Measurements from ENCODE around the gene TOGARAM2.
A peak's percentile ranks its signal among the peaks of the same experiment; 100 is the strongest.

The TOGARAM2 gene

DNA sequence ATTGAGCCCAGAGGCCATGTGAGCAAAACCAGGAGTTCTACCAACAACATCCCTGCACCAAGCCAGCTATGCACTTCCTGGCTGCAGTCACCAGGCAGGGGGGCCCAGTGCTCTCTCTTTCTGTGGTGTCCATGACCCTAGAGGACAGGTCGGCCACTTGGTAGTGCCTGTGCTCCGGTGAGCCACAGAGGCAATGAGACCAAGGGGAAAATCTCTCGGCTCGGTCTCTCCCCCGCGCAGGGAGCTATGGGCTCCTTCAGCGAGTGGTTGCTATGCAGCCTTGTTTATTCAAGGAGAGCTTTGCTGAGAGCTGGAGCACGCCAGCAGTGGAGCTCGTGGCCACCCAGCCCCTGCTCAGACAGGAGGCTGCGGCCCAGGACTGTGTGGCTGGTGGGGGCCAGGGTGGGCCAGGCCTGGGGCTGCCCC, at the start of gene TOGARAM2:
Gene TOGARAM2, plus strand, starts transcription at position 283 of the 426 bp plus-strand sequence. CDS start 13,537 bp downstream, outside the sequence.
- no peak for DNase-seq

DNA sequence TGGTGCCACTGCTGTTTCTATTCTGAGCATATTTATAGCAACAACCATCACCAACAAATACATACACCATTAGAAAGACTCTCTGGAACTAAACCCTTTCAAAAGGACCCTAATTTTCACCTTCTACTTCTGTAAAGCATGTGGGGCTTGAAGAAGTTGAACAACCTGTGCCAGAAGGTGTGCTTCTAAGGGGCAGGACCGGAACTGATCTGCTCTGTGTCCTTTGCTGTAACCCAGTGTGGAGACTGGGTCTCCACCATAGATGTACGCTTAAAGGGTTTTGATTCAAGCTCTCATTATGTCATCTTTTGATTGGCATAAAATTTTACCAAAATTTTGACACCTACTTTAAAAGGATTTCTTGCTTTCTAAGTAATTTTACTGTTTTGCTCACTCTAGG, 46.3 kb upstream of the TOGARAM2 start:
- no peak for DNase-seq

DNA sequence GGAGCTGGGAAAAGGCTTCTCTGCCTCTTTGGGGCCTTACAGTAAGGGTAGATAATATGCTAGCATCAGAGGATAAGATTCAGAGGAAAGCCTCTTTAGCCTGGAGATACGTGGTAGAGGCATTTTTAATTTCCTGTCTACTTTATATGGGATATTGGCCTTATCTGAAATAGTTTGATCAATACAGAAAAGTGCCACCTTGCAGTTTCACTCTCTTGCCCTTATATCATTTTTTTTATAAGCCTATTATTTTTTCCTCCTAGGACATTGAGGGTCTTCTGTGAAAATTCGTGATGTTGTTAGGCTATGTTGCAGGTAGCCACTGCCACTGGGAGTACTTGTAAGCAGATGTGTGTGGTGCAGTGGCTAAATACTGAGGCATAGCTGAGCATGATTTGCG, 40.1 kb upstream of the TOGARAM2 start:
- no peak for DNase-seq

DNA sequence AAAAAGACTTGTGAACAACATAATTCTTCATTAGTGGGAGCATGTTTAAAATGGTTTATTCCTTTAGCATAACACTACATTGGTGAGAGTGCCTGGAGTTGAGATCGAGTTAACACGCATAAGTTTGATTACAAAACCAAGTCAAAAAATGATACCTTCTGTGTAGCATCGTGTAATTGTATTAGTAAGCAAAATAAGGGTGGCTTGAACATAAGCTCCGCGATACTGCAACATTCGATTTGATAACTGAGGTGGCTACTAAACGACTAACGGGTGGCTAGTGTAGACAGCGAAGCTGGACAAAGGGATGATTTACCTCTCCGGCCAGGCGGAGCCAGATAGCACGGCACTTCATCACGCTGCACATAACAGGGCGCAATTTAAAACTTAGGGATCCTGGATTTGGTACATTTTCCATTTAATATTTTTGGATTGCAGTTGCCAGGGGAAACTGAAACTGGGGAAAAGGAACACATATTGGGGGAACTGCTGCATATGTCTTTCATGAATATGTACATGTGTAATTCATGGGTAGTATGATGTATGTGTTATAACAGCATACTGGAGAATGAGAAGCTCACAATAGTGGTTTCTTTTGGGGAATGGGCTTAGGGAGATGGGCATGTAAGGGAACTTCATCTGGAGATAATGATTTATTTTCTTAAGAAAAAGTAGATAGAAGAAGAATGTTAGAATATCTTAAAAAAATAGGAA, 36.4 kb upstream of the TOGARAM2 start:
- no peak for DNase-seq

DNA sequence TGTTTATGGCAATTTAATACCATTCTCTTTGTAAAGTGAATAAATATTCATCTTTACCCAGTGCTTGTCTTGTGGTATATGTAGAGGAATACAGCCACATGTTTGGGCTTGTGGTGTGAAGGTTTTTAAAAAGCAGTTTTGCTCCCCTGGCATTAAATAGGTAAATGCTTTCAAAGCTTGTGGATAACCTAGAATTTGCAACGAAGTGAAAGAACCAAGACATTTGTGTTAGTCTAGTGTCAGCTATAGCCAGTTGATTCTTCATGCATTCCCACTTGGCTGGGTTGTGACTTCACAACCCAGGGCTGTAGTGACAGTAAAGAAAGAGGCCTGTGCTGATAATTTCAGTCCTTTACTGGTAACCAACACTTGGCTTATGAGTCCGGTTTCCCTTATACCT, 32.9 kb upstream of the TOGARAM2 start:
- peak; percentile 10 for DNase-seq

DNA sequence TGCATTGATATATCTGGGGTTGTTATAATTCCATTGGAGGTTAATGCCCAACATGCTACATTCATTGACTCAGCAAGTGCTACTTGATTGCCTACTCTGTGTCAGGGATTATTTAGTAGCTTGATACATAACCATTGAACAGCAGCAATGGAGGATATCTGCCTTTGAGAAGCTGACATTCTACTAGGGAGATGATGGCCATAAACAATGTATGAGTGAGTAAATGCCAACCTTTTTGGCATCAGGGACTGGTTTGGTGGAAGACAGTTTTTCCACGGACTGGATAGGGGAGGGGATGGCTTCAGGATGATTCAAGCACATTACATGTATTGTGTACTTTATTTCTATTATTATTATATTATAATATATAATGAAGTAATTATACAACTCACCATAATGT, 31.9 kb upstream of the TOGARAM2 start:
- no peak for DNase-seq

DNA sequence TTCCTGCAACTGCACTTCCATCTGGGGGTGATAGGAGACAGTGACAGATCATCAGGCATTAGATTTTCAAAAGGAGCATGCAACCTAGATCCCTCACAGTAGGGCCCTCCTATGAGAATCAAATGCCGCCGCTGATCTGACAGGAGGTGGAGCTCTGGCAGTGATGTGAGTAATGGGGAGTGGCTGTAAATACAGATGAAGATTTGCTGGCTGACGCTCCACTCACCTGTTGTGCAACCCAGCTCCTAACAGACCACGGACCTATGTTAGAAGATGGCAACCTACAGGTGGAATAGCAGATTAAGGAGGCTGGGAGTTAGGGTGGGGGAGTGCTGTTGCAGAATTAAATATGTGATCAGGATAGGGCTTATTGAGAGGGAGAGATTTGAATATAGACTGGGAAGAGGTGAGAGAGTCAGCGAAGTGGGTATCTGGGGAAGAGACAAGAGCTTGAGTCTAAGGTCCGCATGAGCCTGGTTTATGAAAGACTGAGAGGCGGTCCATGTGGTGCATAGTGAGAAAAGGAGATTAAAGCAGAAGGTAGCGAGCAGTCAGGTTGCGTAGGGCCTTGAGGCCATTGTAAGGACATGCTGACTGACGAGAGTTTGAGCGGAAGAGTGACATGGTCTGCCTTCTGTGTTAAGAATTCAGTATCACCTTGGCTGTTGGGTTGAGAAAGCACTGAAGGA, 31.3 kb upstream of the TOGARAM2 start:
- peak; percentile 64 for DNase-seq

DNA sequence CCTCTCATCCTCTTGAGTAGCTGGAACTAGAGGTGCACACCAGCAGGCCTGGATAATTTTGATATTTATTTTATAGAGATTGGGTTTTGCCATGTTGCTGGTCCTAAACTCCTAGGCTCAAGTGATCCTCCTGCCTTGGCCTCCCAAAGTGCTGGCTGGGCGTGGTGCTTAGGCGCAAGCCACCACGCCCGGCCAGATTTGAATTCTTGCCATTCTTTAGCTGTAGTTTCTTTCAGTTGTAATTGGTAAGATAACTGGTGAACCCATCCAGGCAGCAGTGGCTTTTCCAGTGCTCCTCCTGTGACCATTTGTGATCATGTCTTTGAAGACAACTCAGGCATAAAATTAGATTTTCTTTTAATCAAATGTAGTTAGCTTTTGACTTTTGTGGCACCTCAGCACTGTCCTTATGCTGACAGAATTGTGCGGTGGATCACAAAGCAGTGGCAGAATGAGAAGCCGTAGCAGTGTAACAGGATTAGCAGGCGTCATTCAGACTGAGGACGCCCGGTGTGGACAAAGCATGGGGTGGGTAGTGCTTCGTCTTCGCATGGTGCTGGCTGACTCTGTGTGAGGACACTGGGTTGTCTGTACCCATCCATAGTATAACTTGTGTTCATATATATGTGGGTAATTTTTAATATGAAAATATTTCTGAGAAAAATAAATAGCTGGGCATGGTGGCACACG, 30.0 kb upstream of the TOGARAM2 start:
- peak; percentile 92 for DNase-seq

DNA sequence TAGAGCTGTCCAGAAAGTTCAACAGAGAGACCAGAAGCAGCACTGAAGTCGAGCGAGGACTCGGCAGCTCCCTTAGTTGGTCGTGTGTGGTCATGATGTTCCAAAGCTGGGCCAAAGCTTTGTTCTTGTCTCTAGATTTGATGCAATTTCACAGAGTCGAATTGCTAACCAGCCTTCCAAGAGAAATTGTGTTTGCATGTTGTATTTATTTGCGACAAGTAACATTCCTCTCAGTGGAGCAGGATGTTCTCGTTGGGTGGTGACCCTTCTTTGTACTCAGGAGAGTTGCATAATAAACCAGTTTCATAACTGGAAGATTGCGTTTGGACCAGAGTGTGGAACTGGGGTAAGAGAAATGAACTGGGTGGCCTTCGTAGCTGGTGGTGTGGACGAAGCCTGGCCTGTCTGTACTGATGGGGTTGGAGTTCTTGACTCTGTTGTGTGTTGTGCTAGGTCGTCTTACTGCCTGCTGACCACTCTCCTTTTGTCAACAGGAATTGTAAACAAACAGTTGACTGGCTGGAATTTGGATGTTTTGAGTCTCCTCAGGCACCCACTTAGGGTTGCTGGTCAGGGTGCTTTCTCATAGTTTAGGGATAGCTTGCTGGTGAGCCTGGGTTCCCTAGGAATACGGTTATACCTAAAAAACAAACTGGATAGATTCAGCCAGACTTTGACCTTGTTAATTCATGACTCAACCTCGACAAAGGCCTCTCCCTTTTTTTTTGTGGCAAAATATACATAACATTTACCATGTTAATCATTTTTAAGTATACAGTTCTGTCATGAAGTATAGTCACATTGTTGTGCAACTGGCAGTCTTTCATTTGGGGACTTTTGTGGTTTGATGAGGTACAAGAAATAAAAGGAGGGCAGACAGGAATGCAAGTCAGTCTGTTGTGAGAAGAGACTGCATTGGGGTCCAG, 28.9 kb upstream of the TOGARAM2 start:
- no peak for DNase-seq

DNA sequence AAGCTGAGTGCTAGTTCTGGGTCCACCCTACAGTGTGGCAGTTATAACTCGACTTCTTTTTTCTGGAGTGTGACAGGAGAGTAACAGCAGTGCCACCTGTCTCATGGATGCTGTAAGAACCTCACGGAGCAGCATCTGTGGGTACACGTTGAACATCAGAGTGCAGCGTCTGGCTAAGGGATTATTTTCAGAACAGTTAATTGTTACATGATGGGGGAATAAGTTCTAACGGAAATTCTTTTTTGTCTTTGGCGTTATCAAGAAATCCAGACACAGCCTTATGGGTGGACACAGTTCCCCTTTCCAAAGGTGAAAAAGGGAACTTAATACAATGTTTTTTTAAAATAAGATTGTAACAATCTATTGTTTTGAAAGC, 28.3 kb upstream of the TOGARAM2 start:
- peak; percentile 85 for DNase-seq

DNA sequence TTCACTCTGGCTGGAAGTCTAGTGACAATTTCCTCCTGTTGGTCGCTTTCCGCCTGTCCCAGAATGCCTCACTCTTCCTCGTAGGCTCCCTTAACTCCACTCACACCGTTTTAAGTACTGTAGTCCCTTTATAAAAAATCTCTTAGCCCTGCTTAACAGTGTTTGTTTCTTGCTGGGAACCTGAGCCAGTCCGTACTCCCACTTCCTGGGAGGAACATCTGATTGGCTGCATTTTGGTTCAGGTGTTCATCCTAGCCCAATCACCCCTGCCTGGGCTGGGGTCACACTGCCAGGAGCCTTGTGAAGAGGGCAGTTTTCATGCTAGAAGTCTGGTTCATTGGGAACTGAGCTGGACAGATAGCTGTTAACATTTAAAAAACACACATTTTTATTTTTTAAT, 25.6 kb upstream of the TOGARAM2 start:
- no peak for DNase-seq

DNA sequence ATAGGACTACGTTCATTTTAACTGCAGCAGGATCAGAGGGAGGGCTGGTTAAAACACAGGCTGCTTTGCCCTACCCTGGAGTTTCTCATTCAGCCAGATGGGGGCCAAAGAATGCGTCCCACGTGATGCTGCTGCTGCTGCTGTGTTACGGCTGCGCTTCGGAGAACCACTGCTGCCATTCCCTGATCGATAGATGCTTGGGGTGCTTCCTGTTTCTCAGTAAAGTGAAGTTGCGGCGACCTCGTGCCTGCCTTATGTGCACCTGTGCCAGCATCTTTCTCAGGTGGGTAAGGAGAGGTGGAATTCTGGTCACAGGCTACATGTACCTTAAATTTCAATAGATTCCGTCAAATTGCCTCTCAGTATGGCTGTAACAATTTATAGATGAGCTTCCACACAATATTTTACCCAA, 24.7 kb upstream of the TOGARAM2 start:
- DNase-seq: peak; percentile 58

DNA sequence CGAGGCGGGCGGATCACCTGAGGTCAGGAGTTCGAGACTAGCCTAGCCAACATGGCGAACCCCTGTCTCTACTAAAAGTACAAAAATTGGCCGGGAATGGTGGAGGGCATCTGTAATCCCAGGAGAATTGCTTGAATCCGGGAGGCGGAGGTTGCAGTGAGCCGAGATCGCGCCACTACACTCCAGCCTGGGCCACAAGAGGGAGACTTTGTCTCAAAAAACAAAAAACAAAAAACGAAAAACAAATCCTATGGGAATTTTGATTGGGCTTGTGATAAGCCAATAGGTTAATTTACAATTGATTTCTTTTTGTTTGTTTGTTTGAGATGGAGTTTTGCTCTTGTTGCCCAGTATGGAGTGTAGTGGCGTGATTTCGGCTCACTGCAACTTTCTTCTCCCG, 24.2 kb upstream of the TOGARAM2 start:
- DNase-seq: peak; percentile 34

DNA sequence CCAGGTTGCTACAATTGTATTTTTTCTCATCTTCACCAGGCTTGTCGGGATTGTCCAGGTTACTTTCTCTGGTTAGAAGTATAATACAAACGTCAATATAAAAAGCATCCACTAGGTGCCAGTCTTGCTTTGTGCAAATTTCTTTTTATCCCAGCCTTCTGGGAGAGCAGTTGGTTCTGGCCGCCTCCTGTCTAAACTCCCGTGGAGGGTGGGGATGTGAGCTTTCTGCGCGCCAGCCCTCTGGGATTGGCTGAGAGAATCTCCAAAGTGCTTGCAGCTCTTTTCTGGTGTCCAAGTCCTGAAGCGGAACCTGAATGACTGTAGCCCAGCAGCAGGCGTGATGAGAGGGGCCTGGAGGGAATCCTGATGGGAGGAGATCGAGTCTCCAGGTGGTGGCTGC, 22.4 kb upstream of the TOGARAM2 start:
- DNase-seq: peak; percentile 96

DNA sequence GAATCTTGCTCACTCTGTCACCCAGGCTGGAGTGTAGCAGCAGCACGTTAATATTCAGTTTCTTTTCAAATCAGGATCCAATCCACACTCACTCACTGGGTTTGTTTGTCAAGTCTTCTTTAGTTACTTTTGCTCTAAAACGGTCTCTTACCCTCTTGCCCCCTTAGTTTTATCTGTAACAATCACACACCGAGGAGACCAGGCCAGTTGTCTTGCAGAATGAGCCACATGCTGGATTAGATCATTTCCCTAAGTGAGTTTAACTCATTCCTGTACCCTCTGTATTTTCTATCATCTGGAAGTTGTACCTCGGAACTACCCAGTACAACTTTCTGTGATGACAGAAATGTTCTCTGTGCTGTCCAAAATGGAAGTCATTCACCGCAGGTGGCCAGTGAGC, 20.7 kb upstream of the TOGARAM2 start:
- no peak for DNase-seq

DNA sequence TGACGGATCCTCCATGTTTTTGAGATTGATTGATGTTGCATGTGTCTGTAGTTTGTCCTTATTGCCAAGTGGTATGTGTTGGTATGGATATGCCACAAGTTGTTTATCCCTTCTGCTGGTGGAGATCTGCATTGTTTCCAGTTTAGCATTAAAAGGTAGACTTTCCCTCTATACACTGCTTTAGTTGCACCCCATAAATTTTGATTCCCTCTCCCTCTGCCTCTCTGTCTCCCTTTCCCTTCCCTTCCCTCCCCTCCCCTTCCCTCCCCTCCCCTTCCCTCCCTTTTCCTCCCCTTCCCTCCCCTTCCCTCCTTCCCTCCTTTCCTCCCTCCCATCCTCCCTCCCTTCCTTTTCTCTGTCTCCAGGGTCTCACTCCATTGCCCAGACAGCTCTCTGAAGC, 18.6 kb upstream of the TOGARAM2 start:
- DNase-seq: no peak

DNA sequence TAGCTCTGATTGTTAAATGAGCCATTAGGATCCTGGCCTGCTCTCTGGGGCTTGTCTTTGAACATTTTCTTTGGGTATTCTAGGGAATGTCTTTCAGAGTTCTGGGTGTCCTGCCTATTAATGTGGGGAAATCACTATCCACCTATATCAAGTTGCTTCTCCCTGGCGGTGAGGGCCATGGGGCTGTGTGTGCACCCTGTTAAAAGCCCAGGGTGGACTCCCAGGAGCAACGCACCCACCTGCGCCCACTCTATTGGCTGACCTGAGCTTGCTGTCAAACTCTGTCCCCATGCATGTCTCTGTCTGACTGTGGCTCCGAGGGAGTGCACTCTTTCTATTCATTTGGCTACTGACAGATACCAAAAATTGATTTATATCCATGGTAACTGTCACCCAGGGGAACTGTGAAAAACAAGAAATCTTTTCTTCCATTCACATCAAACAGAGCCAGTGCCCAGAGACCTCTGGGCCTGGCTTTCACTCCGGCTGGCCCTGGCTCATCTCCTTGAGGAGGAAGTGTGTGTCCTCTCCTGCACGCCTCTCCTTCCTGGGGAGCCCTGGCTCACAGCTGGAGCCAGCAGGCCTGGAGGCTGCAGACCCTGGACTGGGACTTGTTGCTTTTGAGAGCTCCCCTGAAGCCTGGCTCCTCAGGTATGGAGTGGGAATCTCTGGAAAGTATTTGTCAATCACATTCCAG, 10.5 kb upstream of the TOGARAM2 start:
- no peak for DNase-seq

DNA sequence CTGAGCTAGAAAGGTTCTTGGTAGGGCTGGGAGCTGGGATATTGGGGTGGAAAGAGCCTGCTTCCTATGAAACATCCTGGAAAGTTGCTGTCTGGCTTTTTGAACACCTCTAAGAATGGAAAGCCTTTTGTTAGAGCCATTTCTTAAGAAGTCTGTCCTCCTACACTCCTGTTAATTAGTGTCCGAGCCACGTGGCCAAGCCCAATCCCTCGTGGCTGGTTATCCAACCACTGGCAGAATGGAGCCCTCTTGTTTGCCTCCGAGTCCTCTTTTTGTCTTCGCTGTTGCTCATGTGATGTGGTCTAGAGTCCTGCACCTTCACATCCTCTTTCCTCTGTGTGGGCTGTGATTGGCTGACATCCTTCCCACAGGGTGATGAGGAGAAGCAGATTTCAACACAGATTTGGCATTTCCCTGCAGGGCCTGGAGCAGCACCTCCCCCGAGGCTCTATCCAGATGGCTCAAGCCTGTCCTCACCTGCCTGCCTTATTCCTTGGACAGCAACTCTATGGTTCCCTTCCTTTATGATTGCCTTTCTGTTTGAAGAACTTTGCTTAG, 8.2 kb upstream of the TOGARAM2 start:
- DNase-seq: no peak

DNA sequence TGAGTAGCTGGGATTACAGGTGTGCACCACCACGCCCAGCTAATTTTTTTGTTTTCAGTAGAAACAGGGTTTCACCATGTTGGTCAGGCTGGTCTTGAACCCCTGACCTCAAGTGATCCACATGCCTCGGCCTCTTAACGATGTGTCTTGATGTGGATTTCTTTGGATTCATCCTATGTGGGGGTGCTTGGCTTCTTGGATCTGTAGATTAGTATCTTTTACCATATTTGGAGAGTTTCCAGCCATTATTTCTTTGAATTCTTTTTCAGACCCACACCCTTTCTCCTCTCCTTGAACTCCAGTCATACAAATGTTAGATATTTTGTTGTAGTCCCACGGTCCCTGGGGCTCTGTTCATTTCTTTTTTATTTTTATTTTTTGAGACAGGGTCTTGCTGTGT, 6.8 kb upstream of the TOGARAM2 start:
- DNase-seq: no peak

DNA sequence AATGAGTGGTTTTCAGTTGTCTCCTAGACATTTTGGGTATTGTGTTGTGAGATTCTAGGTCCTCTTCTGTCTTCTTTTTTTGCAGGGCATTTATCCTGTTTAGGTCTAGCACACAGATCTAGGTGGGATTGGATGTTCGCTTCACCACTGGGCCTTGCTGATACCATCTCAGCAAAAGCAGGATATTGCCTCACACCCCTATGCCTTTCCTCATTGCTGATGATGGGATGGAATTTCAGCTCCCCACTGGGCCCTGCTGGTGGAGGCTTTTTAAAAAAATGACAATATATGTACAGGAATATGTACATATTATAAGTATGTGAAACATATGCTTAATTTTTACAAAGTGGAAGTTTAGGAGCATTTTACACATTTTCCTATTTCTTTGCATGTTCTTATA, 5.4 kb upstream of the TOGARAM2 start:
- no peak for DNase-seq

DNA sequence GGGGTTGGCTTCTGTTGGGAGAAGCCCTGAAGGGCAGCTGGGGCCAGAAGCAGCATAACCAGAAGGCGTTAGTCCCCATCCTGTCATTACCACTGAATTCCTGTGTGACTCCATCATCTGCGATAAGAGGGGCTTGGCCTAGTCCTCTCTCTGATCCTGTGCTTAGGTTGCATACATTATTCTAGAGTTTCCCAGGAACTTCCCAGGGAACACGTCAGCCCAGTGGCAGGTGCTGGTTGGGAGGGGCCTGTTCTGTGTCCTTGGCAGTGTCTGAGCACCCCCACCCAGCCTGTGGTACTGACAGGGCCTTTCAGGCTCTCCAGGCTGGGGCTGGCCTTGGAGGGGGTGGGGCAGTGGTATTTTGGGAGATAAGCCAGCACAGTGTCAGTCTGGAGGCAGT, 4.5 kb upstream of the TOGARAM2 start:
- no peak for DNase-seq
